Astrocyte of the spinal cord (primary cell): ENCODE data around the gene WDR91.

Experiments used
- DNase-seq: peaks from one replicate; pipeline ENCODE4 v3.0.0; 2011; ENCODE audit warnings: low read depth, low spot score
- H3K4me3 ChIP-seq: 2 replicates; pipeline ENCODE4 v1.5.1; 2011; ENCODE audit warnings: low read depth, mild to moderate bottlenecking, low read length, moderate library complexity
- CTCF ChIP-seq: IDR thresholded peaks from 2 replicates; pipeline ENCODE4 v1.5.1; 2012; ENCODE audit warnings: low read depth, mild to moderate bottlenecking, low read length, inconsistent platforms
- in situ Hi-C: cut with HindIII; loops from 2 replicates; pipeline ENCODE4 v1.10.0; 2017; ENCODE audit warnings: low sequenced_read_pairs

The WDR91 gene

GRCh38 chr7:135251496-135252391 lies 40.4 kb upstream of the WDR91 start:
- no peak overlapping the region for H3K4me3 ChIP-seq
- TF ChIP-seq CTCF, result no peak
- no peak for DNase-seq
- in situ Hi-C loops, result no loop called here

GRCh38 chr7:135248546-135248945 lies 37.2 kb upstream of the WDR91 start:
- no peak for TF ChIP-seq CTCF
- no peak overlapping the region for H3K4me3 ChIP-seq
- no peak for DNase-seq
- in situ Hi-C loops, result no loop called here

- in situ Hi-C loops, result no loop called here
- TF ChIP-seq CTCF, result no peak
- no peak overlapping the region for H3K4me3 ChIP-seq
- no peak for DNase-seq
Observed at GRCh38 chr7:135247746-135248471, 36.6 kb upstream of the WDR91 start.

- DNase-seq, result no peak
- in situ Hi-C loops, result no loop called here
- TF ChIP-seq CTCF, result no peak
- no peak overlapping the region for H3K4me3 ChIP-seq
Observed at GRCh38 chr7:135246191-135246825, 35.0 kb upstream of the WDR91 start.

GRCh38 chr7:135245226-135246190 lies 34.2 kb upstream of the WDR91 start:
- in situ Hi-C loops, result no loop called here
- DNase-seq, result no peak
- TF ChIP-seq CTCF, result no peak
- H3K4me3 ChIP-seq, result no peak overlapping the region
